ENCODE results near the gene CPA5. TPM values are rescaled to one million over a fixed set of nuclear protein-coding genes. Genes with fewer than 3 reads are reported as not detected.

Gene CPA5
- total RNA-seq, 1 donor from 2014 or later, result not detected

DNA sequence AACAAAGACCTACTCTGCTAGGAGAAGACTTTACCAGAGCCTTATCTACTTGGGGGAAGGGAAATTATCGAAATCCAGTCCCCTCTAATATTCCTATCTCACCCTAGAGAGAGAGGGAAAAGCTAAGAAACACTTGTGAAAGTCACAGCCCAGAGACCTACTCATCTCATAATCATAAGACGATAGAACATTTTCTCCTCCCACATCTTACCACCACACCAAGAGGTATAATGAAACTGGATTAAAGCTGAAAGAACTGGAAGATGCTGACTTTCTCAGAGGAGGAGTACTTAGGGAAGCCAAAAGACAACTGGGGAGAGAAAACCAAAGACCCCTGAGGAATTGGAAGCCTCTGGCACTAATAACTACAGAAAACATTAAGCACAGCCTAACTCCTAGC lies 10.8 kb upstream of the CPA5 start:
- no peak for ATAC-seq

DNA sequence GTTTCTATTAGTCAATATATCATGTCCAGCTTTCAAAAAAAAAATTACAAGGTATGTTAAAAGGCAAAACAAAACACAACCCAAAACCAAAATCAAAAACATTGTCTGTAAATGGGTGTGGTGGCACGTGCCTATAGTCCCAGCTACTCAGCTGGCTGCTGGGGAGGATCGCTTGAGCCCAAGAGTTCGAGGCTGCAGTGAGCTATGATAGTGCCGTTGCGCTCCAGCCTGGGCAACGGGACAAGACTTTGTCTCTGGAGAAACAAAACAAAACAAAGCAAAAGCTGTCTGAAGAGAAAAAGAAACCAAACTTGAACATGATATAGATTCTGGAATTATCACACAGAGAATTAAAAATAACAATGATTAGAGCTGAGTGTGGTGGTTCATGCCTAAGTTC lies 10.3 kb upstream of the CPA5 start:
- ATAC-seq, result no peak

DNA sequence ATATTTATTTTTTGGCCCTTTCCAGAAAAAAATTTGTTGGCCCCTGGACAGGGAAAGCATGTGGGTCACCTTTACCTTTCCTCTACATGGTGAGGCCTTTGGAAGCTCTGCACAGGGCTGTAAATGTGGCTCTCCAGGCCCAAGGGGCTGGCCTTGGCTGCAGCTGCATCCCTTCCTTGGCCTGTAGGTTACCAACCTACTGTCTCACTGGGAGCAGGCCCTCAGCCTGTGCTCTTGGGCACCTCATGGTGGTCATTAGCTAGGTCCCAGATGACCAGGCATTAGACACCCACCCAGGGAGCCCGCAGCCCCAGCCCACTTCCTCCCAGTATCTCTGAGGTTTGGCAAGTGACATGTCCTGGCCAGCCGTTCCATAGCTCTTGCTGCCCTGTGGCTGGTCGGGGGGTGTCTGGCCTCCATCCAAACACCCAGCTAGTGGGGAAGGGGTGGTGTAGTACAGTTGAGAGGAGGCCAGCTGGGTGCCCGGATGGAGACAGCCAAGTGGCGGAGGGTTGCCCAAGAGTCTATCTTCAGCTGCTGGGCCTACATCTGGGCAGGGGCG lies 7.1 kb upstream of the CPA5 start:
- no peak for ATAC-seq

DNA sequence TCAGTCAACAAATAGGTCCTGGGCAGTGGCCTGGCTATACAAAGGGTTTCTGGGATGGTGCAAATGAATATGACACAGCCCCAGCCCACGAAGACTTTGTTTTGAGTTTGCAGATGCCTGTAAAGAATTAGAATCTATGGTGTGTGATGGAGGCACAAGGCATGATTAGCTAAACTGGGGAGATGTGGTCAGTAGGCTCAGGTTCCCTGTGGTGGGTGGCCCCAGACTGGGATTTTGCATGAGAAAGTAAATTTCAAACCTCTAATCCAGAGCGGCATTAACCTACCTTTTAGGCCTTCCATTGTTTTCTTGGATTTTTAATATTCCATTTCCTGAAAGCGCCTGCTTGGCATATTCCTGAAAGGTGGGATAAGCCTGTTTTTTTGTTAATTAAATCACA lies 6.4 kb upstream of the CPA5 start:
- no peak for ATAC-seq

DNA sequence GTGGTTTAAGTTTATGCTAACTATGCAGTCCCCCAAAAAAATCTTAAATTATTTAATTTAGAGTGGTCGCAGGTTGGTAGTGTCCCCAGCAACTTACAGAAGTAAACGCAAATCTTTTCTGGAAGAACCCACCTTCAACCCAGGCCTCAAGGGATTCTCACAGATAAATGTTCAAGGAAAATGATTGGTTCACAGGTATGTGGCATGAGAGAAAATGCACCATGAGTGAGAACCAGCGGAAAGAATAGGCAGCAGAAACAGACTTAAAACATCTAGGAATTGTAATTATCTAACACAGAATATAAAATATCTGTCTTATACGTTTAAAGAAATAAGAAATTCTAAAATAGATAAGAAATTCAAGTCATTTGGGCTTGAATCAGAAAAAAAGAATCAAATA lies 2.7 kb upstream of the CPA5 start:
- no peak for ATAC-seq

DNA sequence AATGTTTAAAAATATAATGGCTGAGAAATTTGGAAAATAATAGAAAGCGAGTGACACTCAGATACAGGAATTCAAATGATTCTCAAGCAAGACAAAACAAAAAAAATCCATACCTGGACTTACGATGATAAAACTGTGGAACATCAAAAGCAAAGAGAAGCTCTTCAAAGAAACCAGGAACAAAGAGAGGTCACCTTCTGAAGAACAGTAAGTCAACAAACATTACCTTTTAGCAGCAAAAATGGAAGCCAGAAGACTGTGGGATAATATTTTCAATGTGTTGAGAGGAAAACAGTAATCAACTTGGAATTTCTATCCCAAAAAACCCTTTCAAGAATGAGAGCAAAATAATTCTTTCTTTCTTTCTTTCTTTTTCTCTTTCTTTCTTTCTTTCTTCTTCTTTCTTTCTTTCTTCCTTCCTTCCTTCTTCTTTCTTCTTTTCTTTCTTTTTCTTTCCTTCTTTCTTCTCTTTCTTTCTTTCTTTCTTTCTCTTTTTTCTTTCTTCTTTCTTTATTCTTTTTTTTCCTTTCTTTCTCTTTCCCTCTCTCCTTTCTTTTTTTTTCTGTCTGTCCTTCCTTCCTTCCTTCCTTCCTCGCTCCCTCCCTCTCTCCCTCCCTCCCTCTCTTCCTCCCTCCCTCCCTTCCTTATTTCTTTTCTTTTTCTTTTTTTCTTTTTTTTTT lies 1.8 kb upstream of the CPA5 start:
- ATAC-seq, result no peak

DNA sequence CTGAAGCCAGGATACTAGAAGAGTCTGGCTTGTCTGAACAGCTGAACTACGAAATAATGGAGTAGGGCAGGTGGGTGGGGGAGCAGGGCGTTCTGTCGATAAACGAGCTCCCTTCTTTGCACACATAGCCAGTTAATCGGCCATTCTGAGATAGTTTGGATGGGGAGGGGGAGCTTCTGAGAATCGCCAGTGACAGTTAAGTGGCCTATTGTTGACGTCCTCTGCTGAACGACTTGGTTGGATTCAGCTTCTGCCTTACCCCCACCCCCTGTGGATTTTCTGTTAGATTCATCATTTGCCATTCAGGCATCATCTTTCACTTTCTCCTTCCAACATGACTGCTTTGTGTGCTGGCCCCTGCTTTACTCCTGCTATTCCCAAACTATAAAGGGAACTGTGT lies 520 bp downstream of the CPA5 start:
- ATAC-seq, result no peak

DNA sequence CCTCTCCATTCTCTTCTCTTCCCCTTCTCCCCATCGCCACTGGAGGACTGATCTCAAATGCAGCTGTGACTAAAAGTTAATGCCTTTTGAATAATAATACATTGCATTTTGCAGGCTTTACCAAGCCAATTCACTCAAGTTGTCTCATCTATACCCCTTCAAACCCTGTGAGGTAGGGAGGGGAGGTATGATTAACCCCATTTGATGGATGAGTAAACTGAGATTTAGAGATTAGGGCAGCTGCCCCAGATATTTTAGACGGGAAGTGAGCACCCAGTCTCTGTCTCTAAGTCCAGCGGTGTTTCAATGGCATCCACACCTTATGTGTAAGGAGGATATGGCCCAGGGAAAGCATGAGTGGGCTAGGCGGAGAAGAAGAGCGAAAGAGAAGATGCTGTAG lies 1.1 kb downstream of the CPA5 start:
- no peak for ATAC-seq

DNA sequence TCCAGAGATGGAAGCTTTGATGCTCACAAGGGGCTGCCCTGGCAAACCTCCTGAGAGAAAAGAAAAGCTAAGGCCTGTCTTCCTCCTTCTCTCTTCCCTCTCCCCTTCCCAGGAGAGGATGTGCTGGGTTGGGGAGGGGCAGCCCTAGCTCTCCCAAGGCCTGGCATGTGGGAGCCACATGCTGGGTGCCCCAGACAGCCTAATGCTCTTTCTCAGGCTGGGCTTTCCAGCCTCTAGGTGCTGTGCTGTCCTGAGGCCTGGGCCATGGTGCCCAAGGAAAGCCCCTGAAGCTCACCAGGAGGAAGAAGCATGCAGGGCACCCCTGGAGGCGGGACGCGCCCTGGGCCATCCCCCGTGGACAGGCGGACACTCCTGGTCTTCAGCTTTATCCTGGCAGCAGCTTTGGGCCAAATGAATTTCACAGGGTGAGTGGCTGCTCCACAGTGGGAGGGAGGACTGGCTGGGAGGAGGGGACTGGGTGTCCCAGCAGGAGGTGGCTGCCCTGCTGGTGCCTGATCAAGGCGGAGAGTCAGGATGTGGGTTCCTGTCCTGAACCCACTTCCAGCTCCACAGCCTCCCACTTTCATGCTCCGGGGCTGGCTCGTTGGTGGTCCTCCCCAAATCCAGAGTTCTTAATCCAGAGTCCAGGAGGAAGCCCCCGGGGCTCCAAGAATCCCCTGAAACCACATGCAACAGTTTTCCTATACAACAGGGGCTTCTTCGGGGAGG lies 1.7 kb downstream of the CPA5 start:
- no peak for ATAC-seq

DNA sequence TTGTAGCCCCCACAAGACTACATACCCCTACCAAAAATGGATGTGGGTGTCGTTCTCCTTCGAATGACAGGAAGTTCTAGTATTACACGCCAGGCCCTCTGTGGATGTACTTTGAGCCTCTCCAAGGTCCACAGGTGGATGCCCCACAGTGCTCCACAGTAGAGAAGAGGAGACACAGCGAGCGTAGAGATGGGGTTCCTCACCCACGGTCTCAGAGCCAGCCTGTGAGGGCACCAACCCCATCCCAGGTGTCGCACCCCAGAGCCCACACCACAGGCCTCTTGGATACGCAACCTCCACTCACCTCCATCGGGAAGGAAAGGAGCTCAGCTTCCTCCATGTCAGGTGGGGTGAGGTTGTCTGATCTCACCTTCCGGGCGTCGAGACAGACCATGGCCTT lies 2.3 kb downstream of the CPA5 start:
- peak; percentile 13 for ATAC-seq

DNA sequence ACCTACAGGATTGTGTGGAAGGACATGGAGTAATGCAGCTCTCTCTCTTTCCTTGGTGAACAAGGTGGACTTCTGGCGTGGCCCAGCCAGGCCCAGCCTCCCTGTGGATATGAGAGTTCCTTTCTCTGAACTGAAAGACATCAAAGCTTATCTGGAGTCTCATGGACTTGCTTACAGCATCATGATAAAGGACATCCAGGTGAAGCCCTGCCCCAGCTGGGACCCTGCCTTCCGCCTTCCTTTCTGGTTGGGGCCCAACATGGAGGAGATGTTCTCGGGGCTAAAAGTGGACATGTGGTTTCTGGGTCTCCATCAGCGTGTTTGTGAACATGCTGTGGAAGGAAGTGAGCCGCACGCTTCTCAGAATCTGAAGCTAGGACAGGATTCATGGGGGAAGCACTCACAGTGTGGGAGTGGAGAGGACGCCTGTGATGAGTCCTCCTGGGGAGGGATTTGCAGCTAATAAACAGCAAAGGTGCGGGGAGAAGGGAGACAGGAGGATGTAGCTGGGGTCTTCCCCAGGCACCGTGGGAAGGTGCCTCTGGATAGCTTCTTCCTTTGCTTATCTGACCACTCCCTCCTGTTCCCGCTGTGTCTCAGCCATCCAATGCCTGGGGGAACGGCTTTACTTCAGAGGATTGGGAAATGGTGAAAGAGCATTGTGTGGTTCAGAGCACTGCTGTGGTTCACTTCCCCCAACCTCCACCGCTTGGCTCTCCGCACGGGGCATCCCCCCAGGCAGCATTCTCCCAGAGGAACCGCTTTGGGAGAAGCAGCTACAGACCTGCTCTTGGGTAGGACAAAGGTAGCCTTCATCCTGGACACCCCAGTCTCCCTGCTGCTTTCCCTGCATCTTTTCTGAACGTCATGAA lies 5.5 kb downstream of the CPA5 start:
- peak; percentile 10 for ATAC-seq

DNA sequence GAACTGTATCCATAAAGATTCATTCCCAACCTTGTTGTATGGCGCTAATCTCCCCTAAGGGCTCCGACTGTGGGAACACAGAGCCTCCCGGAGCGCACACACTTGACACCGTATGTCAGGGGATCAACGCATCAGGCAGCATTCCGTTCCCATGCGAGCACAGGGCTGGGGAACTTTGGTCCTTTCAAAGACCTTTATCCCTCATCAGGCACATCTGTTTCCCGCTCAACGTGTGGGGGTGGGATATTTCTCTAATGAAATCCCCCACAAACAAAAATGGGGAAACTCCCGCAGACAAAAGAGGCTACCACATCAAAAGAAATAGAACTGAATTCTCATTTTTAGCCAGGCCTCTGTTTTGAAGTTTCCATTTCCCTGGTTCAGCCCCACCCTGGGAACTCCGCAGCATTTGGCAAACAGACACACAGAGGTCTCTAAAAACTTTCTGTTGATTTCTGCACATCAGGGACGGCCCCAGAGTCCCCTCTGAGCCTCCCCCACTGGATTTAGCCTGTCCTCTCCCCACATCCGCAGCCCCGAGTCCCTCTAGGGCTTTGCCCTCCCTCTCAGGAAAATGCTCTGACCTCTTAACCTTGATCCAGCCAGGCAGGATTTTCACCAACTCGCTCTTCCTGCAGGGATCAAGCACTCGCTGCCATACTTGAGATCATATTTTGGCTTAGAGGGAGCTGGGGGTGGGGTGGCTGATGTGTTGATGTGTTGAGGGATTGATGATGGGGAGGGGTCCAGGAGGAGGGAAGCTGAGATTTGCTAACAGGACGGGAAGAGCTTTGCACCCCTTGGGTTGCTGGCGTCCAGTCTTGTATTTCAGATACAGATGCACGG lies 6.6 kb downstream of the CPA5 start:
- ATAC-seq, result no peak

DNA sequence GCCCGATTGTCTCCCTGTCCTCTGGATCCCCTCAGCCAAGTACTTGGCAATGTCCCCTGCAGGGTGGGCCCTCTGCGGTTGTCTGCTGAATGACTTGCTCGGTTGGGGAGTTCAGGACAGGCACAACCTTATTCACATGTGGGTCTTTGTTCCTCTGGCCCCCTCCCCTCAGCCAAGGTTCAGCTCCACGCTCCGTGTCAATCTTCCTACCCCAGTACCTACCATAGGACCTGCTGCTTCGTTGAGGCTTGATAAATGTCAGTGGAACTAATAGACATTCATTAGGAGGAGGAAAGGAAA lies 7.1 kb downstream of the CPA5 start:
- ATAC-seq, result no peak

DNA sequence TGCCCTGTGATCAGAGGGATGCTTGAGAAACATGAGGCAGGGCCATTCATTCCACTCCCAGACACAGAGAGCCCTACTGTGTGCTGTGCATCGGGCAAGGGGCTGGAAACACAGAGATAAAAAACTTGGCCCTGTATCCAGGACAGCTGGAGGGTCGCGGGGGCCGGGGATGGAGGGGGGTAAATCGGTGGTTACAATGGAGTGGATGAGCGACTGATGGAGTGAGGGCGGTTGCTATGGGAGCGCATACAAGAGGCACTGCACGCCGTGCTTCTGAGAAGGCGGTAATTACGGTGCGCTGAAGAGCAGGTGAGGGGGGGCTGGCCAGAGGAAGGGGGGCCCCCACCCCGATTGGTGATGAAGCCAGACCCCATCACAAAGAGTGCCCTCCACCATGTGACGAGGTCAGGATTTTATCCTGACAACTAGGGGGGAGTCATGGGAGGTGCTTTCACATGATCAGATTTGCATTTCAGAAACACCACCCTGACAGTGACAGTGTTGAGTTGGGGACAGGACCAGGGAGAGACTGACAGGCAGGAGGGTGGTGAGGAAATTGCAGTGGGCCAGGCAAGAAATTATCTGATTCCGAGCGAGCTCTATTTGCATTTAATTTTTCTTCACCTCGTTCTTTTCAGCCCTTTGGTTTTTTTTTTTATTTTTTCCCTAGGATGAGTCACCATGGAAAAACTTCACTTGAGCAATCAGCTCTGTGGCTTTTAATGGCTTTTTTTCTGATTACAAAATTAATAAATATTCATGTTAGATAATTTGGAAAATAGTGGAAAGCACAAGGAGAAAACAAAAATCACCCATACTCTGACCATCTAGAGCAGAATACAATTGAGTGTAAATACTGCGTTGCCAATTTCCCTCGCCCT lies 7.8 kb downstream of the CPA5 start:
- ATAC-seq, result no peak

DNA sequence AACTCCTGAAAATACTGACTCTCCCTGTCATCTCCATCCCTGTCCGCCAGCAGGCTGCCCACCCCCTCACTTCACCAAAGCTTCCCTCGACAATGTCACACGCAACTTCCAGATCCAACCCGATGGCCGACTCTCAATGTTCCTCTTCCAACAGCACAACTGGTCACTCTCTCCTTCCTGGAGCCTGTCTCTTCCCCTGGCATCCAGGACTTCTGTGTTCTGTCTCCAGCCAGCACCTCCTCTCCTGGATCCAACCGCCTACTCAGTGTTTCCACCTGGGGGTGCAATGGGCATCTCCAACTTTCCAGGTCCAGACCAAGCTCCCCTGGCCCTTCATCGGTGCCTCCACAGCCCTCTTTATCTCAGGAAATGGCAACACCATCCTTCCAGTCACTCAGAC lies 8.6 kb downstream of the CPA5 start:
- no peak for ATAC-seq

DNA sequence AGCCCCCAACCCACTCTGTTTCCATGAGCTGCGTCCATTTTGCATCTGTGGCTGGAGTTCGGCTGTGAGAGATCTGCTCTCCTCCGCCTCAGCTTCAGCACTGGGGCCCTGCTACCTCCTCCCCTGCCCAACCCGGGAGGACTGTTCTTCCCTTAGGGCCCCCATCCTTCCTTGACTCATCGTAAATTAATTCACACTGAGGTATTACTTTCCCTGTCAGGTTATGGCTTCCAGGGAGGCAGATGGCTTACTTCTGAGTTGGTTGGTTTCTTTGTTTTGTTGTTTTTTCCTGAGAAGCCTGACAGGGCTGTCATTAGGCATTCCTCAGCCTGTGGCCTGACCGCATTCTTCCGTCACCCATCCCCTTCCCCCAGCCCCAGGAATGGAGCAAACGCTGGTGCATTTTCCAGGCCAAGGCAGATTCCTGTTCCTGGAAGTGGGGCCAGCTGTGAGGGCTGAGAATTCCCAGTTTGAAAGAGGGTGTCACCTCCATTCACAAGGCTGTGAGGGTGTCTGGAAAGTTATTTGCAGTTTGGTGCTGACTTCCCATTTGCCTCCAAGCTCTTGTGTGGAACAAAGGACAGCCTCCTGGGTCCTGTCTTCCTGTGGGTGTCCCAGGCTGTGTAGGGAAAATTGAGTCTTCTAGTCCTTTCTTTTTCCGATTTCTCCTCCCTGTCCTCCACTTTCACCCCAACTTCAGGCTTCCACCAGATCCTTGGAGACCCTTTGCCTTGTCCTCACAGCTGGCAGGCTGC lies 11.7 kb downstream of the CPA5 start:
- peak; percentile 80 for ATAC-seq

DNA sequence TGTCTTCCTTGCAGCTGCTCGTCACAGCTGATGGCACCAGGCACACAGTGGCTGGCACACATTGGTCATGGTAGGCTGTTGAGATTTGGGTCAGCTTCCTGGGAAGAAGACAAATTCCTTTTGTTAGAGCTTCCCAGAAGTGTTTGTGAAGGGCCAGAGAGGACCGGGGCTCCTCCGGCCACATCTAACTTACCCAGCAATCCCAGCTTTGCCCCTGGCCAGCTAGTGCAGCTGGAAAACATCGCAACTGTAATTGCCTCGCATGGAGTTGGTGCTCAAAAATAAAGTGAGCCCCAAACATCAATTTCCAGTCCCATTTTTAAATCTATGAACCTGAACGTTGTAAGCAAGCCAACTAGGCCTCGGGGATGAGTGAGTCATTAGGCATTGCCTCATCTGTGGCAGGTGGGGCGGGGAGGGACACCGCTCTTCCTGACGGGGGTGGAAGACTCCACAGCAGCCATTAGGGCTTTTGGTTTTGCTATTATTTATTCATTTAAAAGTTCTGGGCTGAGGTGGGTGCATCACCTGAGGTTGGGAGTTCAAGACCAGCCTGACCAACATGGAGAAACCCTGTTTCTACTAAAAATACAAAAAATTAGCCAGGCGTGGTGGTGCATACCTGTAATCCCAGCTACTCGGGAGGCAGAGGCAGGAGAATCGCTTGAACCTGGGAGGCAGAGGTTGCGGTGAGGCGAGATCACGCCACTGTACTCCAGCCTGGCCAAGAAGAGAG lies 12.4 kb downstream of the CPA5 start:
- peak; percentile 82 for ATAC-seq

DNA sequence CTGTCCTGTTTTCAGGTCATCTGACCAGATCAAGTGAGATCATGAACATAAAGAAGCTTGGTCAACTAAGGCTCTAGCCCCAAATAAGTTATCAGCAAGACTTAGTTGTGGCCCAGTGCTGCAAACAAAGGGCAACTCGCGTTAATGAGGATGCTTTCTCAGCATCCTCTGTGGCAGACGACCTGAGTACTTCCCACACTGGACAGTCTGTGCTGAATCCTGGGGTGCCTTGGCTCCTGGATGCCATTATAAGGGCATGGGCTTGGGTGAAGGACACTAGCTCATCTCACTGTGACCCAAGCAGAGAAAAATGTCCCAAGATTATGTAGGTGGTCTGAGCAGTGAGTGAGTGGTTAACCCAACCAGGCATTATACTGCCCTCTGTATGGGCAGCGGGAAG lies 13.9 kb downstream of the CPA5 start:
- ATAC-seq, result no peak

DNA sequence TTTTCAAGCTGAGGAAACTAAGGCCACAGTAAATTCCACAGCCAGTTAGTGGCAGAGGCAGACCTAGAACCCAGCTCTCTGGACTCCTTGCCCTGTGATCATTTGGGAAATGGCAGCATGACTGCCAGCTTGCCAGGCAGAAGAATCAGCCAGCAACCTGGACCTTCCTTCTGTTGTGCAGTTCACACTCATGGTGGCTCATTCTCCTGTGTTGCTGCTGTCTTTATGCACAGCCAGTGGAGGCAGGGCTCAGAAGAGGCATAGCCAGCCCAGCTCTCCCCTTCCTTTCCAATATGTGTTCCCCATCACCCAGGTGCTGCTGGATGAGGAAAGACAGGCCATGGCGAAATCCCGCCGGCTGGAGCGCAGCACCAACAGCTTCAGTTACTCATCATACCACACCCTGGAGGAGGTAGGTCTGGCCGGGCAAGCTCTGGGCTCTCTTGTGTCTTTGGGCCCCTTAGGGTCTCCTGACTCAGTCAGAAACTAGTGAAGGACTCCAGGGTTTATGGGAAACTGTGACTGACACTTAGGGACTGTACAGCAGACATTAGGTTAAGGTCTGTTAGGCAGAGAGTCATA lies 14.8 kb downstream of the CPA5 start:
- ATAC-seq, result peak; percentile 63

DNA sequence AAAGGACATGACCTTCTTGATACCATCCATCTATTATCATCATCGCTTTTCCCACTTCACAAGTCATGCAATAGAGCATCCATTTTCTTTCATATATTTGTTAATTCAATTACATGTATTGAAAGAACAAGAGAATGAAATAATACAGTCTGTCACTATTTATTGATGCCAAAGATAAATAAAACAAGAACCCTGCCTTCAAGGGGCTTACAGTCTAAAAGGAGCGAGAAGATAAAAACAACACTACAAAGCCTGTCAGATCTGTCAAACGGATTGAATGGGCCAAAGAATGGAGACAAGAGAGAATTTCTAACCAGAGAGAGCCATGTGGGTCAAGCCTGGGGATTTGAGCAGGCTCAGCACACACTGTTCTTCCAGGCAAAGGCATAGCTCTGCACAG lies 15.9 kb downstream of the CPA5 start:
- ATAC-seq, result no peak

Measured in esophagus mucosa (tissue), 1 donor.